Mucosa of gallbladder (tissue), 1 donor: Measurements from ENCODE around the gene NFATC2. TPM values are rescaled to one million over a fixed set of nuclear protein-coding genes. Genes with fewer than 3 reads are reported as not detected.

ENCODE experiments used
- DNase-seq: peaks from one replicate; pipeline ENCODE4 v3.0.0-alpha.2; 2020; ENCODE audit warnings: low spot score
- total RNA-seq: library from RNA; stranded (reverse); gene quantifications from one replicate; pipeline ENCODE4 v1.2.1, GENCODE V29; 2021
- donor health status: DM: no; HTN: no; CAD: no.

Gene NFATC2
- total RNA-seq, 1 donor from 2014 or later, result 11.4 TPM

DNA sequence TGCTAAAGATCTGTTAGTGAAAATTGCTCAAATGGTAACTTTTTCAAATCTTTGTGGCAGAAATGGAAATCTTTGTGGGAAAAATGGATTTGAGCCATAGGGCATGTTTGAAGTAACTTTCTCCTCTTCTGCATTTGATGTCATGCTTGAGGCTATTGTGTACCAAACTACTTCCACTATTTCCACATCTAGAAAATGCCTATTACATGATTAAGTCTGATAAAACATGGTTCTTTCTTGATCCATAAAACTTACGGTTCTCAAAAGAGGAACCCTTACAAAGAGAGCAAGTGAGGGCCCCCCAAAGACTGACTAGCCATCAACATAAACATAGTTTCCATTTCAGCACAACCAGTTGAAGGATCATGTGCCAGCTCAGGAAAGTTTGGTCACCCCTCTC, 150.6 kb downstream of the NFATC2 start:
- DNase-seq, result no peak

- no peak for DNase-seq
These were observed 152.8 kb downstream of the NFATC2 start for GRCh38 chr20:51389543-51390264.

DNA sequence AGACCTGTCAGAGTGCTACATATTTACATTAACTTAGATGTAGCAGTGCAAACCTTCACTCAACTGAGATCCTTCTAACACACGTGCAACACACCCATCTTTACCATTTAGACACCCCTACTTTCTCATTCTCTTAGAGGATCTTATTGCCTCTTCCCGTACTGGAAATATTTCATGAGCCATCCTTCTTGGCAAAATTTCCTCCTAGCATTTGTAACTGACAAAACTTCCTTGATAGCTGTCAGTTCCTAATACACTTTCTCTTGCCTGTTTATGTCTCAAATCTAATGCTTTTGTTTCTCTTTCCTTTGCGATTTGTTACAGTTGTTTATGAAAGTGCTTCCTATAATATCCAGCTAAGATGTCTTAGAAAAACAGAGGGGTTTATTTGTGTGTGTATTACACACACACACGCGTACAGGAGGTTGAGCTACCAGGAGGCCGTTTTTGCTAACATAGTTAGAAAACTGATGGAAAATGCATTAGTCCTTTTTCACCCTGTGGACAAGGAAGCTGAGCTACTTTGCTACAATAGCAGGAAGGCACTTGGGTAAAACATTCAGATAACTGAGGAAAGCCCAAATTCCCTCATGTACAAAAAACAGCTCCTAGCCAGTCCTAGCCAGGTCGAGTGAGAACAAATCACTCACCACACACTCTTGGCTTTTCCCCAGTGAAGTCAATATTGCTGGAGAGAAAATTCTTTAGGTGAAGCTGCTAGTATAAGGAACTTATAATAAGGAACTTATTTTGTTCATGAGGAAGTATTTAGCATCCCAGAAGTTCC, 153.6 kb downstream of the NFATC2 start:
- no peak for DNase-seq

GRCh38 chr20:51388227-51388626, 154.3 kb downstream of the NFATC2 start:
- no peak for DNase-seq

DNA sequence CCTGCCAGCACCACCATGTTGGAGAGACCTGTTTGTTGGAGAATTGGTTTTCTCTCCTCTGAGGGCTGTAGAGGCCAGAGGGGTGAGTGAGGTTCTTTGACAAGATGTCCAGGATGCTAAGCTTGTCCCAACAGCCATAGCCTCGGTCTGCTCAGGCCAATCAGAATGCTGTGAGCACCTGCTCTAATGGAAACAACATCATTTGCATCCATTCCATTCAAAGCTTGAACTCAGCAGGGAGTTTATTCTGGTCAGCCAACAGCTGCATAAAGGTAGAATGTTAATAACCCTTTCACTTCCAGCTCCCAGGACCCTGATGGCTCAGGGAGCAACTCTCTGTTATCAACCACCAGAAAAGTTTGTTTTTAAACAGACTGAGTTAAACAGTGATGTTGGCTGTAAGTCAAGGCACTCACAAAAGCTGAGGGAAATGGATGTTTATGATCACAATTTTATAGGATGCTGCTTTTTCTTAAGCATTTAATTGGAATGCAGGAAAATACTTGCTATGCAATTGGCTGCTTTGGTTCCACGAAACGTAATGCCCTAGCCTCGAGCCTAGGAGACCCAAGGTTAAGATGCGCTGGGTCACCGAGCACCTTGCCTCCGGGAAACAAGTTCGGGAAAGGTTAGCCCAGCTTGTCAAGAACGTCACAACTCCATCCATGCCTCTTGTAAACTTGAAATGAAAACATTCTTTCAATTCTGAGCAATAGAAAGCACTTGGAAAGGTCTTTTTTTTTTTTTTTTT, 155.2 kb downstream of the NFATC2 start:
- no peak for DNase-seq

DNA sequence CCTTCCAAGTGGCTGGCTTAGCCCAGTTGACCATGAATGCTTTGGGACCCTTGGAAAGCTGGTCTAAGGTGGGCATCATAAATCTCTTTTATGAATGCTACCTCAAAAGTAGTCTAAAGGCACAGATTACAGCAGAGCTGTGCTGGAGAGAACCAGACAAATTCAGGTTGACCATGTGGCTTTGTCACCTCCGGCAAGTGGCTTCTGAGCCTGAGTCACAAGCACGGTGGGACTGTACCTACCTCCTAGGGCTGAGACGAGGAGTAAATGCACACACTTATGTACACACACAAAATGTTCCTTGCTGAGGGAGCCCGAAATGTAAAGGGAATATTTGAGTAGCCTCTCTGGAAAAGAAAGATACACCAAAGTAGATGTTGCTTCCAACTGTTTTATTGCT, 155.9 kb downstream of the NFATC2 start:
- DNase-seq, result no peak

GRCh38 chr20:51385646-51386530, 156.6 kb downstream of the NFATC2 start:
- DNase-seq, result no peak

DNA sequence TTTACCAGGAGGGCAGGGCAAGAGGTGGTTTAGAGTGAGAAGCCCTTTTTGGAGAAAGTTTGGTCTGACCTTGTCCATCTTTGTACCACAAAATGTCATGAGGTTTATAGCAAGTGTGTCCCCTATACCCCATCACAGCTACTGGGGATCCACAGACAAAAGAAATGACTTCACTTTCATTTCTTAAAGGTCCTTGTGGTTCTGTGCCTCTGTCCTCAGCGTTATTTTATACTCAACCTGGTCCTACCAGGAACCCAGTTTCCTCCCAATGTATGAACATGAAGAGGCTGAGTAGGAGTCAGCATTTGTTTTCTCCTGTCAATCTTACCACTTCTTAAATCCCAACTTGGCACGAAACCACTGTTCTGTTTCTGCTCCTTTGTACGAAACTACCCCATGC, 157.6 kb downstream of the NFATC2 start:
- DNase-seq, result no peak

- DNase-seq, result no peak
These were observed 158.5 kb downstream of the NFATC2 start for GRCh38 chr20:51383891-51384510.

DNA sequence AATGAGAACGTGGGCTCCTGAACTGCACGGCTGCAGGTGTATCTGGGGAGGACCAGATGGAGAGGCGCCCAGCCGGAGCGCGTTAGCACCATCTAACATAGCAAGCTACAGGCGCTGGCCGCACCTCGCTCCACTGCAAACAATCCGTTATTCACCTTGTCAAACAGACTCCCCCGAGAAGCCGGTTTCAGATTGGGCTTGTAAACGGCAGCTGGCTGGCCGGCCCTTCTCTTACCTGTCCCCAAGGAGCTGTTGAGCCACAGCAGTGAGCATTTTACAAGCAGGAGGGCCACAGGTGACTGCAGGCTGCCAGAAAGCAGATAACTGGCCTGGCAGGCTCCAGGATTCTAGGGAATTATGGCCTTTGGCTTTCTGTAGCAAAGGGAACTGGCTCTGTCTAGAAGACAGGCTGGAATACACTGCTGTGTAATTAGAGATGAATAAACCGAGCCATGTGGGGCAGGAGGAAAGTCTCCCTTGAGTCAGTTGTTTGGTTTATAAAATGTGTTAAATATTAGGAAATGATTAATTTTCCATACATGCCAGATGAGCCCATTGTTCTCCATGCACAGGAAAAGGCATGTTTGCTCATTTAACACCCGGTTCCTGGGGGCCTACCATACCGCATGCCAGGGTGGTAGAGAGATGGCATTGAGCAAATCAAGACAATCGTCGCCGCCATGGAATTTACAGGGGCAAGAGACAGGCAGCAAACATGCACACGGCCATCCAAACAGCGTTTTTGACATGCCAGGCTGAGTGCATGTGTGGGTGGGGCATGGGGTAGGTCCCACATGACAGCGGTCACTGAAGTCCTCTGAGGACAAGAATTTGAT, 159.3 kb downstream of the NFATC2 start:
- no peak for DNase-seq

DNA sequence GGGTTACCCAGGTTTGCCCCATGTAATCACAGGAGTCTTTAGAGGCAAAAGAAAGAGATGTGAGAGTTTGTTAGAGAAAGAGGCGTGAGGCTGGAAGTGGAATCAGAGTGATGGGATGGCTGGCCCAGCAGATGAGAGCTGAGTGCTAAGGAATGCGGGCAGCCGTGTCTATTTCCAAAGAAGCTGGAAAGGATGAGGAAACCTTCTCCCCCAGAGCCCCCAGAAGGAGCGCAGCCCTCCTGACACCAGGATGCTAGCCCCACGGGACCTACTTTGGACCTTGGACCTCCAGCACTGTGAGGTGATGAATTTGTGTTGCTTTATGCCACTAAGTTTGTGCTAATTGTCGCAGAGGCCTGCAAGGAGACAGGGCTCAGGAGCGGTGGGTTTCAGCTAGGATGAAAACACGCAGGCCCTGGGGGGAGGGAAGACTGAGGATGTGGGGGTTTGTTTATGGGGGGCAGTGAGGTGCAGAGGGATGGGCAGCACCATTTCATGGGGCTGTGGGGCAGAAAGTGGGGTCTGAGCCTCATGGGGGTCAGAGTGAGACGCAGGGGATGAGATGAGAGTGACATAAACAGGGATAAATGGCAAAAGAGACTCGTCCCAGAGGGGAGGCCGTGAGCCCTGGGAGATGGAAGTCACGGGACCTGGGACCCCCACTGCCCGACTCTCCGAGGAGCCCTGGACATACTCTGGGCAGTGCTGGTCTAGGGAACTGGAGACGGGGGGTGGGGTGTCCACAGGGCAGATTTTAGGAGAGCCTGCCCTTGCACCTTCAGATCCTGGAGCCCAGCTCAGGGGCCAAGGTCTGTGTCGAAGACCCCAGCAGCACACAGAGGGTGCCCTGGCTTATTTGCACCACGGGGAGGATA, 160.2 kb downstream of the NFATC2 start:
- DNase-seq, result no peak

- no peak for DNase-seq
These were observed 161.0 kb downstream of the NFATC2 start for GRCh38 chr20:51381557-51381956.

GRCh38 chr20:51380401-51381385, 161.8 kb downstream of the NFATC2 start:
- DNase-seq, result no peak

DNA sequence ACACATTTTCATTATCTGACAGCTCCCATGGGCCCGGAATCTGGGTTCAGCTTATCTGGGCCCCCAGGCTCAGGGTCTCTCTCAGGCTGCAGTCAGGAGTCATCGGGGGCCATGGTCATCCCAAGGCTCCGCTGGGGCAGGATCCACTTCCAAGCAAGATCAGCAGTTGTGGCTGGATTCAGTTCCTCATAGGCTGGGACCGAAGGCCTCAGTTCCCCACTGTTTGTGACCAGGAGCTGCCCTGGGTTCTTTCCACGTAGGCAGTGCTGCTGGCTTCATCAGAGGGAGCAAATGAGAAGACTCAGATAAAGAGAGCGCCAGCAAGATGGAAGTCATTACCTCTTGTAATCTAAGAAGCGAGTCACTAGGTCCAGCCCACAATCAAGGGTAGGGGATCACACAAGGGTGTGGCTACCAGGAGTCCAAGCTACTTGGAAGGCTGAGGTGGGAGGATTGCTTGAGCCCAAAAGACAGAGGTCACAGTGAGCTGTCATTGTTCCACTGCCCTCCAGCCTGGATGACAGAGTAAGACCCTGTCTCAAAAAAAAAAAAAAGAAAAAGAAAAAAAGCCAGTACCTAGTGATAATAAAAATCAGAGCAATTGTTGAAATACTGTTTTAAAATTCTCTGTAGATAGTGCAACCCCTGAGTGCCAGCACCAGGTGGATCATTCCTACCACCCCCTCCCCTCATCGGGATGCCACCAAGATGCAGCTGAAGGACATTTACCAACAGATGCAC, 162.7 kb downstream of the NFATC2 start:
- no peak for DNase-seq

DNA sequence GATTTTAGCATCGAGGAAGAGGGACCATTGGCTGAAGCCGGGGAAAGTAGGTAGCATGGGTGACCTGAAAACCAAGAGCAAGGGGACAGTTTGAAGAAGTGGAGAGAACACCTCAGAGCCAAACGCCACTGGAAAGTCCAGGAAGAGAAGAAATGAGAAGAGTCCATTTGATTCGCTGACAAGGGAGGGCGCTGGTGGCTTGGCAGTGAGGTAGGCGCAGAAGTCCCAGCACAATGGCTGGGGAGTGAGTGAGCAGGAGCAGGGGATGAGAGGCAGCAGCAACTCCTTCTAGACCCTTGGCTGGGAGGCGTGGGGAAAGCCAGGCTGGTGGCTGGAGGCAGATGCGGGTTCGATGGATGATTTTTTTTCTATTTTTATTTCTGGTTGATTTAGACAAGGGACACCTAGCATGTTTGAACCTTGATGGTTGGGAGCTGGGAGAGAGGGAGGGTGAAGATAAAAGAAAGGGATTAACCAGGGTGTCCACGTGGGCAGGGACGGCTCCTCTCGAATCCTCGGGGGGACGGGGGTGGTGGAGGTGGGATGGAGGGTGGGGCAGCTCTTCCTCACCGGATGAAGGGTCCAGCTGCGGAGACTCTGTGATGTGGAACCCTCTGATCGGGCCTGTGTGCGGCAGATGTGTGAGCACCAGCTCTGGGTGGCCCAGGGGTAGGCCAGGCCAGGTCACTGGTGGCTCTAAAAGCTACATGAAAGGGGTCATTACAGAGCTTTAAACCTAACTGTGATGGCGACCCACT, 164.2 kb downstream of the NFATC2 start:
- no peak for DNase-seq

GRCh38 chr20:51377132-51377531, 165.4 kb downstream of the NFATC2 start:
- no peak for DNase-seq
